NCI-H2081 treated with DMSO at 0.1 percent for 48 hours (cell line): ENCODE measurements around the gene FHOD3.
"Not testable (repeated sequence)": the region's sequence is repeated elsewhere in the genome, so short reads cannot be mapped to it uniquely, and the experiment has no call there.

Source experiments
- DNase-seq: peaks from one replicate; lab custom pipeline; 2025; lab: John Stamatoyannopoulos, UW

FHOD3 gene

DNA sequence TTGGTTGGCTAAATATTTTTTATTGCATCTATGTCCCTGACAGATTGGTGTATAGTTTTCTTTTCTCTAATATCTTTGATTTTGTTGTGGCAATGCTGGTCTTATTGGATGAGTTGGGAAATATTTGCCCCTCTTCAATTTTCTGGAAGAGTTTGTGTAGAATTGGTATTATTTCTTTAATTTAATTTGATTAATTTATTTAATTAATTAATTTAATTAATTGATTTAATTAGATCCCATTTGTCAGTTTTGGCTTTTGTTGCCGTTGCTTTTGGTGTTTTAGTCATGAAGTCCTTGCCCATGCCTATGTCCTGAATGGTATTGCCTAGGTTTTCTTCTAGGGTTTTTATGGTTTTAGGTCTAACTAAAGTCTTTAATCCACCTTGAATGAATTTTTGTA, 253.8 kb downstream of the FHOD3 start:
- not testable (repeated sequence) for DNase-seq

DNA sequence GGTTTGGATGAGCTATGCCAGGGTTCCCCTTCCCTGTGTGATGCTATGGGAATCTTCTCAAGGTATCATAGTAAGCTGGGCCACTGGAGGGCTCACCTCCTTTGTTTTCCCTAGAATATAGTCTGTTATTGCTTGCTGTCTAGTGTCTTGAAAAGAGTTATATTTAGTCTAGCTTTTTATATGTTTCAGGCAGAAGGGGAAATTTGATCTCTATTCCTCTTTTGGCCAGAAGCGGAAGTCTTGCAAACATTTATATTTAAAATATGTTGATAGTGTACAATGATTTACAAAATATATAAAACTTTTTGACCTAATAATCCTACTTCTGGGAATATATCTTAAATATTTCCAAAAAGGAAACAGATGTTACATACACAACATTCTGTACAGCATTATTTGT, 260.7 kb downstream of the FHOD3 start:
- DNase-seq: no peak

DNA sequence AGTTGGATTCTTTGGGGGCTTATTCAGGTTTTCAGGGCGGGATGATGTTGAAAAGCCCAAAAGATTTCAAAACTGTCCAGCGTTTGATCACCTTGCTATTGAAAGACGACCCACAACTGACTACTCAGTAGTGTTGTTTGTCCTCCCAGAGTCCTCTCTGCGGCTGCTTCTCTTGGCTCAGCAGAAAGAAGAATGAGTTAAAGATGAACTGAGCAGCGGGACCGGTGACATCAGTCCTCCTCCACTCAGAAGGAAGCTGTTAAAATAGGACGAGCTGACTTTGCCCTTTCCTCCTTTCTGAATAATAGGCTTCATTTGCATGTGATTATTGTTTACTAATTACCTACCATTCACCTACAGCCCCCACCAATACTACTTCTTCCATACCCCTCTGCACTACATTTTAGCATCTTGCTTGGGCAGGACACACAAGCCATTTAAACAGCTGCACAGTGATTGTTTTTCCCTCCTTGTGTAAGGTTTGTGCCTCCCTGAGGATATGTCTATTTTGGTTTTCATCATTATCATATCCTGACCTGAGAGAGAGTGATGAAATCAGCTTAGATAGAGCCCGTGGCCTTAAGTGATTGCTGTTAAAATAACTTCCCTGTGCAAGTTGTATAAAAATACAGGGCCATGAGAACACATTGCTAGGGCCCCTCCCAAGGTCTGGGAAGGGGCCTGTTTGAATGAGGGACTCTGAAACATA, 261.8 kb downstream of the FHOD3 start:
- DNase-seq: no peak

DNA sequence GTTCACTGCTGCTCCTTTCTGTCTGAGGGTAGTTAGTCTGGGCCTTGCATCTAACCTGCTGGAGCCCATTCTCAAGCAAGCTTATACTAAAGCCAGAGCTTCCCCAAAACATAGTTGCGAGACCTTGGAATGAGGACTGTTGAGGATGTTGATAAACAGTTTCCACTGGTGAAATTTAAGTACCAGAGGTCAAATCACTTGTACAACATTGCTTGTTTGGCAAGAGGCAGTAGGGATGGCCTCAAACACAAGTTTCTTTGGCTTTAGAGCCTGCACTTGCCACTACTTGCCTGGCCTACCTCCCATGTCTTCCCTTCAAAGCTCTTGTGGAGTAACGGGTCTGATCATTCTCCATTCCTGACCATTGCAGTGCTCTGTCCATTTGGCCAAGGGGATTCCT, 262.7 kb downstream of the FHOD3 start:
- DNase-seq: no peak

DNA sequence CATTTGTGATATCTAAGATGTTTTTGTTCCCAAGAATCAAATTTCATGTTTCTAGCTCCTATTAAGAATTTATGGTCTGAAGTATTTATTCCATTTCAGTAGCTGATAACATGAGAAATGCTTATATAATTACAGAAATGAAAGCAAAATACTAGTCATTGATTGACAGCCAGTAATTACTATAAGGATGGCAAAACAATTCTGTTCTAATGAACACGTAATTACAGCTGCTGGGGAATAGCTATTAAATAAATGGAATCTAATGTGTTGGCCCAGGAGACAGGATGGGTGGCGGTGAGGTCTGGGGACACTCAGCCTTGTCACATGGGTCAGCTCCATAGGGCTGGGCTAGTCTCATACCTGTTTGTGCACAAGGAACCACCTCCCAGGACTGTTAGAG, 263.5 kb downstream of the FHOD3 start:
- no peak for DNase-seq

DNA sequence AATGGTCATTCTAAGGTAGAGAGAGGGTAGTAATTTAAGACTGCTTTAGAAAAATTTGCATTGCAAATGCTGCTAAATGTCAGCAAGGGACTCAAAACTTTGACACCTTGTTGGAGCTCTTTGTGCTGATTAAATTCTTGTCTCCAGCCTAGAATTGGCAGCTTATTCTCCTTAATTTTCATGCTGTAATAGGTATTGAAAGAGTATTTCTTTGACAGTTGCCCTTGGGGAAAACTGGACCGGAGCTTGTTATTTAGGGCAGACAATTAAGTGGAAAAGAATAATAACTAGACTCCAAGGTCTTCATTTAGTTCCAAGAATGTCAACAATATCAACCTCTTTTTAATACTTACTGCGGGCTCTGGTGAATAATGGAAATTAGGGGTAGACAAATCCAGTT, 267.3 kb downstream of the FHOD3 start:
- no peak for DNase-seq

DNA sequence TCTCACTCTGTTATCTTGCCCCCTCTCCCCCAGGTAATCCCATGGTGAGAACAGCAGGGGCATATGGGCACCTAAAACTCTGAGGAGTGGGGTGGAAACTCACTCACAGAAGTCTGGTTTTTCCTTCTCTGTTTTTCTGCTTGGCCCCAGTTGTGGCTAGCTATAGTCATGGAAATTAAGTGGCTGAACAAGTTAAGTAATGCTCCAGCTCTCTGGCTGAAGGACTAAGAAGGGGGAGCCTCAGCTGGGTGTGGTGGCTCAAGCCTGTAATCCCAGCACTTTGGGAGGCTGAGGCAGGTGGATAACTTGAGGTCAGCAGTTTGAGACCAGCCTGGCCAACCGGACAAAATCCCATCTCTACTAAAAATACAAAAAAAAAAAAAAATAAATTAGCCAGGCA, 270.3 kb downstream of the FHOD3 start:
- DNase-seq: no peak

DNA sequence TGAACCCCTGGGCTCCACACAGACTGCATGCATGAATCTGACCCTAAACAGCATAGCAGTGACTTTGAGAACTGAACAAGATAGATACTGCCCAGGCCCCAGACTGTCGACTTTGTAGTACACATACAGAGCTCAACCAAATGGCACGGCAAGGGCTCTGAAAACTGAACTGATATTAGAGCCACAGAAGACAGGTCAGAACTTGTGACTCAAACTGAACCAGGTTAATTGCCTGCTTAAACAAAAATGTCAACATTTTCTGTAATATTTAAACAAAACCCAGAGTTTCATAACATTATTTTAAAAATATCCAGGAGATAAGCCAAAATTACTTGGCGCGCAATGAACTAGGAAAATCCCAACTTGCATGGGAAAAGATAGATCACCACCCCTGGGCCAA, 271.0 kb downstream of the FHOD3 start:
- DNase-seq: no peak

DNA sequence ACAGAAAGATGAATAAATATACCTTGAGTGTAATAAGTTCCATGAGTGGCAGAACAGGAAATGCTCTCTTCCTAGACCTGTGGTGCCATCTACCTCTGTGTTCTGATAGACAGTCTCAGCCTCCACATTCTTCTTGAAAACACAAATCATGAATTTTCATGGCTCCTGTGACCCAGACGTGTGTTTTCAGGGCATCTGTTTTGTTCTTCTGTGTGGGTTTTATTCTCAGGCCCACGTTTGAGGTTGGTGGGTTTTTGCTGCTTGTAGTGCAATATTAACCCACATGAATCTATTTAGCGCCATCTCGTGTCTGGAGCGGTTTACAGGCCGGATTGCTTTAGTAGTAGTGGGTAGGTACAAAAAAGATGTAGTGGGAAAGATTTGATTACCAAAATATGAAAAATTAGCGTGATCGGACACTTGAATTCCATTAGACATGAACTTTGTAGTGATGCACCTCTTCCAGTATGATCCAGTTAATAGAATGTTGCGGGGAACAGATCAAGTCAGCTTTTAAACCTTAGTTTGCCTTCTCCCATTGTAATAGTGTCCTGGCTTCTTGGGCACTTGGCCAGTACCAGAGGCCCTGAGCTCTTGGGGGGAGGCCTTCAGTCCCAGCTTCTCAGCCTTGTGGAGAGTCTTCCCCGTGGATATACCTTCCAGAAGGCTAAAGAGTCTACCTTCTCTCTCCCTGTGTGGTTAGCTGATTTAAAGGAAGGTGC, 274.8 kb downstream of the FHOD3 start:
- DNase-seq: no peak

DNA sequence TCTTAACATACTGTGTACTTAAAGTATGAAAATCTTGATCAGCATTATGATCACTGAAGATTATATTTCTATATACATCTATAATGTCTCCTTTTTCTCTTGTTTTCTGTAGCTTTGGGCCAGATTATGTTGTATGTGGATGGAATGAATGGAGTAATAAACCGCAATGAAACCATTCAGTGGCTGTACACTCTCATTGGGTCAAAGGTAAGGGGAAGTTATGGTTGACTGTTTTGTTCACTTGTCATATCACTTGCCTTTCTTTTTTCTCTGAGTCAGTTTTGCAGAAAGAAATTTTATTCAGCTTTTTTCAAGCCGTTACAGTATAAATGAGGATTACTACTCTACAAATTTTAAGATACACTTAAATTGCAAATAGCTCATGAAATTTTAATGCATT, 278.8 kb downstream of the FHOD3 start:
- no peak for DNase-seq

DNA sequence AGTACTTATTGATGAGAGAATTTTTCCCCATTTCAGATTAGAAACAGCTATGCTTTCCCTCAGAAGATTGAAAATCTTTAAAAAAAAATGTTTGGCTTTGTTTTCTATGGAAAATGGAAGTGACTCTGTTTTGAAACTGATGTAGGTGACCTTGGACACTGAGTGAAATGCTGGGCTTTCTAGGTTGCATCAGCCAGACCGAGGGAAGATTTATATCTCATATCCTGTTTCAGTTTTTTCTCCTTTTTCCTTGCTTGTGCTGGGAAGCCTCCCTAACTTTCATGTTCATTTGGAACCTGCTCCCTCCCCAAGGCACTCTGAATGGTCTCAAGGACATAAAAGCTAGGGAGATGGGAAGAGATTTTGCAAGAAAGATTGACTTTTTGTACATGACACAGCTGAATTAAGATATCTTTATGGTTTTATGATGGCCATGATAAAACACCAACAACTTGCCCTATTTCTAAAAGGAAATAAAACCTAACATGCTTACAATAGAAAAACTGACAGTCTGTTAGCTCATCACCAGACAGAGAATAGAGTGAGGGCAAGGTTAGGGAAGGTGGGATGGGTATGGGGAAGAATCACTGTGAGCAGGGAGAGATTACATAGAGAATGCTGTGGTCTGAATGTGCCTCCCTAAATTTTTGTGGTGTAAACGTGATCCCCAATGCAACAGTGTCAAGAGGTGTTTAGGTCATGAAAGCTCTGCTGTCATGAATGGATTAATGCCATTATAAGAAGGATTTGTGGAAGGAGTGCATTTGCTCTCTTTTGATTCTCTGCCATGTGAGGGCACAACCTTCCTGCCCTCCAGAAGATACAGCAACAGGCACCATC, 281.6 kb downstream of the FHOD3 start:
- DNase-seq: no peak

DNA sequence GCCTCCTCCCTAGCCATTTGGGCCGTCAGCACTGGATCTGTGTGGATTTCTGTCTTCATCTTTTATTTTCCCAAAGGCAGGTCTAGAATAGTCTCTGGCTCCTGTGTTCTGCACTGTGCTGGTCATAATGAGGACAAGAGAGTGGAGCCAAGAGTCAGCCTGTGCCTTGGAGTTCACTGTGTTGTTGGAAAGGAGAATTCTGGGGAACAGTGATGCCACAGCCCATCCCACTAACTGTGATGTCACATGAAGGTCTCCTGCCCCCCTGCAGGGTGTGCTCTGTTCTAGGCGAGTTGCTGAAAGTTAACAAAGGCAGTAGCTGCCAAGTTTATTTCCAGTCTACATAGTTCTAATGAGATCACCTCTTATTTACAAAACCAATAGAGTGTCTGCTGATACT, 282.8 kb downstream of the FHOD3 start:
- no peak for DNase-seq

DNA sequence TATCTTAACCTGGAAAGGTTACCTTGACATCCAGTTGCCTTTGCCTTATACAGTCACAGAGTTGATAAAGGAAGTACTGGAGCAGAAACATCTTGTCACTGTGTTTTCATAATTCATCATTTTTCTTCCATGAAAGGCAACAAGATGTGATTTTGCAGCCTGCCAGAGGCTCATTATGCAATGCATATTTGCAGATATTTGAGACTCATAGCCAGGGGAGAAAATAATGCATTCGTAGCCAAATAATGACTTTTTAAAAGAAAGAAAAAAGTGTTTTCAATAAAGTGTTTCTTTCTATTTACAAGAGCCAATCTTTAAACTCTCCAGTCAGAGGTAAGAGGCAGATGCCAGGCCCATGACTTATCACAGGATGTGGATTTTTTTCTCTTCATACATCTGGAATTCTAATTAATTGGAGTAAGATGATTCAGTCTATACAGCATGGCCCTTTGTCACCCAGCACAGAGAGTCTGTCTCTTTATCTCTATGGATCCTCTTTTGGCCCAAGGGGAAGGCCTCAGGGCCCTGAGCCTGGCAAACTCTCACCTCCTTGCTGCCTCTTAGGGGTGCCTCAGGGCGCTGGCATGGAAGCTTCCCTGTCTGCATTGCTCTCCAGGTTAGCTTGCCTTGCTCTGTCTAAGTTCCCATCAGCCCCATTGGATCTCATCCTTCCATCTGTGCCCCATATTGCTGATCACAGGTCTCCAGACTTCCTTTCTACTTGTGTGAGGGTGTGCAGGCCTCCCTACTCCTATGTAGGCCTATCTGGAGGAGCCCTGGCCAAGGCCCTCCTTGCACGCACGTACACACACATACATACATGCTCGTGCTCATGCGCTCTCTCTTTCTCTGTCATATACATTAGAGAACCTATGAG, 283.6 kb downstream of the FHOD3 start:
- no peak for DNase-seq

DNA sequence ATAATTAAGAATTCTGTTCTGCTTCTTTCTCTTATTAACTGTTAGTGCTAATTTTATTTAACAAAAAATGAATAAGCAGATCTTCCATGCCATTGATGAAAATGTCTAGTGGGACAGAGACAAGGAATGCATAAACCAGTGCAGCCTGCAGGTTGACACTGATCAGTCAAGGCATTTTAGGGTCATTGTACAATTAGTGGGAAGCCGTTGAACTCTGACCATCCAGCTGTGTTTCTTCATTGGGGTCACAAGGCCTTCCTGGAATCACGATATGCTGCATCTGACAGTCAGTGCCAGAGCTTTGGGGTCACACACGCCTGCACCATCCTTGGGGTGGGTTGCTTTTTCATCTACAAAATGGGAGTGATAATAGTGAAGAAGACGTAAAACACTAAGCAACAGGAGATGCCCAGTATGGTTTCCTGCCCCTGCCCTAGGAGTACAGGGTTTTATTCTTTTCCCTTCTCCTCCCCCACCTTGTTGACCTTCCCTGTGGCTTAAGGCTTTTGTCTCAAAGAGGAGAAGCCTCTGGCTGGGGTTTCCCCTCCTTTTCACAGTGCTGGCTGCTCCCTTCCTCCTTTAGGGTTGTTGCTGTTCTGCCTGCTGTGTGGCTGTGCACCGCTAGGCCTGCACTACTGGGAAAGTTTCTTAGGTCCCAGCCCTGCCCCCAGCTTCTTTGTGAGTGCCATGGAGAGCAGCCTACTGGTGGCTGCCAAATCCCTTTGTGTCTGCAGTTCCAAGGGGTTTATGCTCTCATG, 285.7 kb downstream of the FHOD3 start:
- no peak for DNase-seq

DNA sequence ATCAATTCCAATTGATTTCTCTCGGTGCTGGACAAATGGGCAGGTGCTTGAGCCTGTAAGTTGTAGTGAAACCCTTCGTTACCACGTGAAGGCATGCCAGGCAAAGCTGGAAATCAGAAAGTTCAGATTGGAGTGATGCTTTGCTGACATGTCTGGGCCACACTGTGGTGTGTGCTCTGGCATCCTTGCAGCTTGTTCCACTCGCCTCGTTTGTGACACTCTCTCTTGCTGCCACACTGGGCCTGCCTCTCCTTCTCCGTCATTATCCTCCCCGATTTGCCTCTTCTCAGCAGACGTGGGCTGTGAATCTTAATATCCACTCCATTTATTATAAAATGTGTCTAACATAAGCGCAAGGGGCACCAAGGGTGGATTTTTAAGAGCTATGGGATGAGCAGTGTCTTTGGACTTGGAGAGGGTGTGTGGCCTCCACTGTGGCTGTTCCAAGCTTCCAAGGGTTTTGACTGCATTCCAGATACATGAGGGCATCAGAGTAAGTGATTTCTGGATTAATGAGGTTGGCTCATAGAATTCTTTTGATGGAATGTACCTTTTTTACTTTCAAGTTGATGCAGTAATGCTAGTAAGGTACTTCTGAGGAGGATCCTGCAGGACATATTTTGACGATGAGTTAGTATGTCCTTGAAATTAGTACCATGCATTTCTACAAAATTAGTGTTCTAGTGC, 292.5 kb downstream of the FHOD3 start:
- DNase-seq: no peak

DNA sequence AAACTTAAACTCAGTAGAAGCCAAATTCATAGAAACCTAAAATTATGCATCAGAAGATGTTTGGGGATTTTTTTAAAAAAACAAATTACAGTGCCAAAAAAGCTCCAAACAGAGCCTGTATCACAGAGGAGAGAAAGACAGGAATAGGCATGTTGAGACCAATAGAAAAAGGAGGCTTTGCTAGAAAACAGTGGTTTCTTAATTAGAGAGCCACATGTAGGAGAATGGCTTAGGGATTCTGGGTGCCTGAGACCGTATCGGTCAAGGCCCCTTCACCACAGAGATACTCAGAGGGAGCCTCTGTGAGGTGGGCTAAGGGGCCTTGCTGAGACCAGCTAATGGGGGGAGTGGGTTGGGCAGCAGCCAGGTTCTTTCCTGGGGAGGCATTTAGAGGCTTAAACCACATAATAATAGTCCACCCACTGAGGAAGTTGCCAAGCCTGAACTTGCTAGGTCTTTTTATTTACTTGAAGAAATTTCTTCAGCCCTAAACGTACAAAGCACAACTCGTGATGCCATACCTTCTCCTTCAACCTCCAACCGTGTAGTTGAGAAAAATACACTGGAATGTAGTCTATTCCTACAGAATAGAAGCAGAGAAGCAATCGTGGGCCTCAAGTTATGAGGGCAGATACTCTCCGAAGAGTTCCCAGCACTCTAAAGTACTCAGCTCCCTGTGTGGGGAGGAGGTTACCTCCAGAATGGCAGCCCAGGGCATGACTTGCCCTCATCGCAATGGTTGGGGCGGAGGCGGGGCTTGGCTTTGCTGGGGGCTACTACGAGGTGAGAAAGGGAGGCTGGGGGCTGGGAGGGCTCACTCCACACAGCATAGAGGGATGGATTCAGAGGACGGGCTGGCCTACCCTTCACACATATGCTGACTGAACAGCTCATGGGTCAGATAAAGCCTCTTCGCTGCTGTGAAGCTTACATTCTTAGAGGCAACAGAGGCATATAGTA, 293.4 kb downstream of the FHOD3 start:
- DNase-seq: no peak

DNA sequence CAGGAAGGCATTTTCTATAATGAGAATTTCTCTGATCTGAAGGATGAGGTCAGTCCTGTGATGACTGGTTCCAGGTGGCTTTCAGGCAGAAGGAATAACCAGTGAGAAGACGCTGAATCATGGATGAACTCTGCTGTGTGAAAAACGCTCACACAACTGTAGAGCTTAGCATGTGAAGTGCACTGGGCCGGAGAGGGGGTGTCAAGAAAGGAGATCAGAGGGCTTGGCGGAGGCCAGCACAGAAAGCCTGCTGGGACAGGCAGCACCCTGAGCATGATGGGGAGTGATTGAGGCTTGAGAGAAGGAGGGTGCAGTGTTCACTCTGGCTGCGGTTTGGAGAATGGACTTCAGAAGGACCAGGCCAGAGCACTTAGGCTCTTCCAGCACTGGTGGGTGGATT, 294.8 kb downstream of the FHOD3 start:
- no peak for DNase-seq

DNA sequence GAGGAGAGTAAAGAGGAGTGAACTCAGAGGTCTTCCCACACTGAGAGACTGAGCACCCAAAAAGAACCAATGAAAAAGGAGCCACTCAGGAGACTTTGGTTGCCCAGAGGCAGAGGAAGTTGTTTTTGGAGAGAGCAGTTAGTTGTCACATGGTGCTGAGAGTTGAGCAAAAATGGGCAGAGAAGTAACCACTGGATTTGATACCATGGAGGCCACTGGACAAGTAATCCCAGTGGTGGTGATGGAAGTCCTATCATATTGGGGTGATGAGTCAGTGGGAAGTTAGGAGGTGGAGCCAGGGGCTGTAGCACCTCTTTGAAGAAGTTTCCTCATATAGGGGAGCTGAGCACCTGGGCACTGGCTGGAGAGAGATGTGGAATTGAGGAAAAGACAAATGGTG, 295.5 kb downstream of the FHOD3 start:
- DNase-seq: no peak

DNA sequence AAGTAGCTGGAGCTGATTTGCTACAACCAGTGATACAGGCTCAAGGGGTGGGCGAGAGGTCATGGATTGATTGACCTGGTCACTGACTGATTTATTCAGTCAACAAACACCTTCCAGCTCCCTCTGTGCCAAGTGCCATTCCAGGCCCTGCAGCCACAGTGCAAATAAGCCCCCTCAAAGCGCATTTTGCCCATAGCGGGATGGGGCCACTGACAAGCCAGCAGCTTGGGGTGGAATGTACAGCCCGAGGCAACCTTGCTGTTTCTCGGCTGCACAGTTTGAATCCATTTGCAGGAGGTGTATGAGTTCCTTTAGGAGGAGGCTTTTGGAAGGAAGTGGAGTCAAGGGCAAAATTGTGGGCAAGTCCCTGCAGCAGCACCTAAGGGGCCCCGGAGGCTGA, 296.1 kb downstream of the FHOD3 start:
- DNase-seq: no peak
